Esophagus (tissue), 2 donors: Measurements from ENCODE around the gene BCKDK. TPM values are rescaled to one million over a fixed set of nuclear protein-coding genes. Genes with fewer than 3 reads are reported as not detected.
"Not testable (repeated sequence)": the region's sequence is repeated elsewhere in the genome, so short reads cannot be mapped to it uniquely, and the experiment has no call there.

Source experiments
- H3K27ac ChIP-seq, 2 donors: one replicate each; pipeline ENCODE4 v1.5.1; 2013; ENCODE audit warnings: low read depth in 2 of 2, mild to moderate bottlenecking in 2 of 2, inconsistent platforms in 1 of 2, low read length in 1 of 2, moderate library complexity in 1 of 2
- H3K27me3 ChIP-seq, 2 donors: one replicate each; pipeline ENCODE4 v1.6.1; 2013; ENCODE audit warnings: low read length in 2 of 2, control low read depth in 1 of 2, mild to moderate bottlenecking in 1 of 2; ENCODE audit not compliant: insufficient read depth in 2 of 2, control insufficient read depth in 1 of 2
- H3K36me3 ChIP-seq, 2 donors: one replicate each; pipeline ENCODE4 v1.6.1; 2013; ENCODE audit warnings: low read length in 1 of 2; ENCODE audit not compliant: control insufficient read depth in 2 of 2, insufficient read depth in 2 of 2
- H3K4me1 ChIP-seq, 2 donors: one replicate each; pipeline ENCODE4 v1.6.1; 2013; ENCODE audit warnings: low read length in 1 of 2; ENCODE audit not compliant: control insufficient read depth in 2 of 2, insufficient read depth in 2 of 2
- H3K4me3 ChIP-seq, 2 donors: one replicate each; pipeline ENCODE4 v1.5.1; 2013; ENCODE audit warnings: low read length in 2 of 2, mild to moderate bottlenecking in 2 of 2, low read depth in 1 of 2, moderate library complexity in 1 of 2
- H3K9me3 ChIP-seq, 2 donors: one replicate each; pipeline ENCODE4 v1.6.1; 2013; ENCODE audit warnings: mild to moderate bottlenecking in 2 of 2, low read depth in 1 of 2, low read length in 1 of 2, moderate library complexity in 1 of 2; ENCODE audit not compliant: control insufficient read depth in 2 of 2, insufficient read depth in 1 of 2
- WGBS, 2 donors: extraction: QIAGEN DNeasy Blood & Tissue Kit; methylation state at CpG; one replicate each; pipeline ENCODE4 v1.1.7; 2013; 5-methylcytosine and 5-hydroxymethylcytosine counted together
- polyA plus RNA-seq, 2 donors: library from polyadenylated mRNA; stranded (reverse); fragments of 200-250 nt; gene quantifications; one replicate each; pipeline ENCODE4 v1.2.3, GENCODE V29; 2013
- donor health status: healthy with polysubstance abuse.
- donor health status: Bipolar disorder and iron deficiency.

Gene BCKDK
- polyA plus RNA-seq, 2 donors, result 13.0 to 23.1 TPM

DNA sequence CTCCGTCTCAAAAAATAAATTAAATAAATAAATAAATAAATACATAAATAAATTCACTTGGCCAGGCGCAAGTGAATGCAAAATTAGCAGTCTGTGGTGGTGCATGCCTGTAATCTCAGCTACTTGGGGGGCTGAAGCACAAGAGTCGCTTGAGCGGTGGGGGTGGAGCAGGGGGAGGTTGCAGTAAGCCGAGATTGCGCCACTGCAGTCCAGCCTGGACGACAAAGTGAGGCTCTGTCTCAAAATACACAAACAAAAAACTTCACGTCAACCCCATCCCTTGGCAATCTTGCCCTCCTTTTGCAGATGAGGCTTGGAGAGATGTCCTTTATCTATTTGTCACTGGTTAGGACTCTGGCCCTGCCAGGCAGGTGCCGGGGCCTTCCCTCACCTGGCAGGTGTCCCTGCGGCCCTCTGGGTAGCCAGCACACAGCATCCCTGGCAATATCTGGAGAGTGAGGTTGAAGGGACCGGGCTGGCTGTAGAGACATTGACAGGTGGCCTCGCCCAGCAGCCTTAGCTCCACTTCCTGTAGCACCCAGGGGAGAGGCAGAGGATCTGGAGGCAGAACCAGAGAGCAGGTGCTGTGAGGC is 37.3 kb downstream of the BCKDK start:
- H3K4me1 ChIP-seq, result peaks cover 5 to 21% of the 10 kb centered on the region in 2 donors
- 81% methylated on average over 12 of the region's 12 CpGs for WGBS, 2 donors
- no peak overlapping the region for H3K27ac ChIP-seq
- no peaks in the 10 kb centered on the region for H3K9me3 ChIP-seq
- H3K36me3 ChIP-seq, result no peaks in the 10 kb centered on the region
- H3K27me3 ChIP-seq, result no peaks in the 10 kb centered on the region
- no peak overlapping the region for H3K4me3 ChIP-seq

DNA sequence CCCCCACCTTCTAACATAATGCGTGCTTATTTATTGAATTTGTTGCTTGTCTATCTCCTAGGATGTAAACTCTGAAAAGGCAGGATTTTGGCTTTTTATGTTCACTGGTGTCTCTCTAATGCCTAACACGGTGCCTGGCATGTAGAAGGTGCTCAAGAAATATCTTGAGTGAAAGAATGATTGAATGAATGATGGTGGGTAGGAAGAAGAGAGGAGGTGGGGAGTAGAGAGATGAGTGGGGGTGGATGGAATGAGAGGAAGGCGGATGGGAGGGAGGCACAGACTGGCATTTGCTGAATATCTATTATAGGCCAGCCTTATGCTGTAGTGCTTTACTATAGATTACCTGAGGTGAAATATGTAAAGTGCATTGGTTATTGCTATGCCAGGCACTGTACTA is 39.4 kb downstream of the BCKDK start:
- H3K27me3 ChIP-seq, result no peaks in the 10 kb centered on the region
- no peak overlapping the region for H3K4me3 ChIP-seq
- H3K9me3 ChIP-seq, result no peaks in the 10 kb centered on the region
- peaks cover 4 to 9% of the 10 kb centered on the region in 2 donors for H3K4me1 ChIP-seq
- no peaks in the 10 kb centered on the region for H3K36me3 ChIP-seq
- 91 to 96% methylated on average over 3 of the region's 3 CpGs for WGBS, 2 donors
- no peak overlapping the region for H3K27ac ChIP-seq

DNA sequence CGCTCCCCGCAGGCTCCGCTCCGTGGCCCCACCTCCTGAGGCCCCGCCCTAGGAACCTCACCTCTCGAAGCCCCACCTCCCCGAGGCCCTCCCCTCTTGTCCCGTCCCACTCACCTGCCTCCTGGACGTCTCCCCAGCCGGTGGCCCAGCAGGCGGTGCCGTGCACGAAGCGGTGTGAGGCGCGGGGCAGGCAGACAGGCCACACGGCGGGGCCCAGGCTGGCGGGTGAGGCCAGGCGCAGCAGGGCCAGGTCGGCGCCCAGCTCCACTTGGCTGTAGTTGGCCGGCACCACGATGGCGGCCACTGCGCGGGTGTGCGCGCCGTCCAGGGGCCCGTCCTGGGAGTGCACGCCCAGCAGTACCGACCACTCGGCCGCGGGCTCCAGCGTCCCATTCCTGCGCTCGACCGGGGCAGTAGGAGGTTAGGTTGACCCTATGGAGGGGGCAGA is 40.1 kb downstream of the BCKDK start:
- Histone ChIP-seq H3K4me1 (peaks cover 4% of the 10 kb centered on the region in 2 donors), H3K4me3 (peak overlapping the region; percentile 4 to 28), H3K27me3 (no peaks in the 10 kb centered on the region), H3K9me3 (no peaks in the 10 kb centered on the region), H3K27ac (no peak overlapping the region), H3K36me3 (no peaks in the 10 kb centered on the region)
- 18% methylated on average over 37 to 40 of the region's 40 CpGs for WGBS, 2 donors

DNA sequence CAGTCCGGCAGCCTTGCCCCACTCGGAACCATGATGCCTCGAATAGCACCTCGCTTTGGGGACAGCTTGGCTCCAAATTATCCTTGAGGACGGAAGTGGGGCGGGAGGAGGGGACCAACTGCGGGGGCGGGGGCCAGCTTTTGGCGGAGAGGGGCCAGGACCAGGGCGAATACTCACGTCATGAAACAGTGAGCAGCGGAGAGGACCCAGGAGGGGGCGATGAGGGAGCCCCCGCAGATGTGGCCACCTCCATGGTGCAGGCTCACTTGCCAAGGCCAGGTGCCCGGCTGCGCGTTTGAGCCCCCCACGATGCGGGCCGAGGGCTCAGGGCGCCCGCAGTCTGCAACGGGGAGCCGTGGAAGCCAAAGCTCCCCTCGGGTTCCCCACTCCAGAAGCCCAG is 40.7 kb downstream of the BCKDK start:
- WGBS, 2 donors, result 82 to 84% methylated on average over 23 to 25 of the region's 25 CpGs
- no peaks in the 10 kb centered on the region for H3K27me3 ChIP-seq
- H3K4me3 ChIP-seq, result no peak overlapping the region
- H3K27ac ChIP-seq, result no peak overlapping the region
- no peaks in the 10 kb centered on the region for H3K36me3 ChIP-seq
- peaks cover 4% of the 10 kb centered on the region in 2 donors for H3K4me1 ChIP-seq
- H3K9me3 ChIP-seq, result no peaks in the 10 kb centered on the region

DNA sequence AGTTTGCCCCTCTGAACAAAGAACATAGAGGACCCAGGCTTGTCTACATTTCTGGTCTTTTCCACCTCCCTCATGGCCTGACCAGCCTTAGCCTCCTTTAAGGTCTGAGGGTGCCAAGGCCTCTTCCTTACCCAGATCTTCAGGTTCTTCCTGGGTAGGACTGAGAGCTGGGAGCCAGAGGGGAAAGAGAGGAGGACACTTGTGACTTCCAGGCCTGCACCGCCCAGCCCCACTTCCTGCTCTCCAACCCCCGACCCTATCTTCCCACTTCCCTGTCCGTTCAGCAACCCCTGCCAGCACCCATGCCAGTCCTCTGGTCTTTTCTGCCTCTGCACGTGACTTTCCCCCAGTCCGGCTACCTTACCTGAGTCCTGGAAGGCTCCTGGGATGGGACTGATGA is 41.1 kb downstream of the BCKDK start:
- Histone ChIP-seq H3K4me1 (peaks cover 4% of the 10 kb centered on the region in 2 donors), H3K4me3 (no peak overlapping the region), H3K27ac (no peak overlapping the region), H3K27me3 (no peaks in the 10 kb centered on the region), H3K9me3 (no peaks in the 10 kb centered on the region), H3K36me3 (no peaks in the 10 kb centered on the region)
- 69 to 78% methylated on average over 5 of the region's 5 CpGs for WGBS, 2 donors

DNA sequence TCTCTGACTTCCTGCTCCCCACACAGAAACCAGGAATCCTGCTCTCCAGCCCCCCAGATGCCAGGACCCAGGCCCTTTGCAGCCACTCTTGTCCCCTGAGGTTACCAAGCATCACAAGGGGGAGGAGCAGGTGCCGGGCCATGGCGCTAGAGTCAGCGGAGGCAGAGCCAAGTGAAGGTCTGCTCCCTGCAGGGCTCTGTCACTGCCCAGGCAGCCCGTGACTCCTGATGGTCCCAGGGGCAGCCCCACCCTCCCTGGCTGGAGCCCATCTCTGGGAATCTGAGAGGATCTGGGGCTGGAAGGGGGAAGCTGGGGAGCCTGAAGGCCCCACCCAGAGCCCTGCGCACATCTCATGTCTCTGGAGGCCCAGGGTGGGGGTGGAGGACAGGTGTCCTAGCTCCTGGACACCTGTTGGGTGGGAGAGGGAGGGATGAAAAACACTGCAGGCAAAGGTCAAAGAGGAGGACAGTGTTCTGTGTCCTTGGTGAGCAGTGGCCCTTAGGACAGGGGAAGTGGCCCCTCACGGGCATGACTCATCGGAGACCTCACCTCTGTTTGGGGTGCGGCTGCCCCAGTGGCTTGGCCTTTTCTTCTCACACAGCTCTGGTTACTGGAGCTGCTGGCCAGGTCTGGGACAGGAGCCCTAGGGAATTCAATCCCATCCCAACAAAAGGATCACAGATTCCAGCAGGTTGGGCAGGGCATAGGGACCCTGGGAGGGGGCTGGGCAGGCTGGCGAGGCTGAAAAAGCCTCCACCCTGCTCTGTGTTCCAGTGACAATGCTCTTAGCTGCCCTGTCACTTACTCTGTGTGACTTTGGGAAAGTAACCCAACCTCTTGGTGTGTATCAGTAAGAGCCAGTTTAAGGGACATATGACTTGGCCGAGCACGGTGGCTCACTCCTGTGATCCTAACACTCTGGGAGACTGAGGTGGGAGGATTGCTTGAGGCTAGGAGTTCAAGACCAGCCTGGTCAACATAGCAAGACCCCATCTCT is 42.0 kb downstream of the BCKDK start, which contains the start of gene PRSS36:
Gene PRSS36, minus strand, starts transcription at position 173 of the 997 bp plus-strand sequence. Its CDS starts 31 bp downstream, at position 142.
- no peak within 1 kb of the TSS for H3K27ac ChIP-seq
- no peaks in the 10 kb centered on the region for H3K27me3 ChIP-seq
- no peak within 1 kb of the TSS for H3K4me3 ChIP-seq
- H3K36me3 ChIP-seq, result no peaks in the 10 kb centered on the region
- 79 to 83% methylated on average over 11 of the region's 11 CpGs for WGBS, 2 donors
- no peaks in the 10 kb centered on the region for H3K9me3 ChIP-seq
- H3K4me1 ChIP-seq, result peaks cover 4% of the 10 kb centered on the region in 2 donors

DNA sequence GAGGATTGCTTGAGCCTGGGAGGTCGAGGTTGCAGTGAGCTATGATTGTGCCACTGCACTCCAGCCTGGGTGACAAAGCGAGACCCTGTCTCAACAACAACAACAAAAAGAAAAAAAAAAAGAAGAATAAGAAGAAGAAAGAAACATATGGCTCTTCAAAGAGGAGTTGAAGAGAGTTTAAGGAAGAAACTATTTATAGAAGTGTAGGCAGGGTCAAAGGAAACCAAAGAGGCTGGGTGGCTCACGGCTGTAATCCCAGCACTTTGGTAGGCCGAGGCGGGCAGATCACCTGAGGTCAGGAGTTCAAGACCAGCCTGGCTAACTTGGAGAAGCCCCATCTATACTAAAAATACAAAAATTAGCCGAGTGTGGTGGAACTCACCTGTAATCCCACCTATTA is 42.8 kb downstream of the BCKDK start:
- not testable (repeated sequence) for H3K27me3 ChIP-seq, H3K4me3 ChIP-seq, H3K4me1 ChIP-seq, H3K27ac ChIP-seq, H3K9me3 ChIP-seq, H3K36me3 ChIP-seq
- WGBS, 2 donors, result 86% methylated on average over 6 of the region's 6 CpGs

DNA sequence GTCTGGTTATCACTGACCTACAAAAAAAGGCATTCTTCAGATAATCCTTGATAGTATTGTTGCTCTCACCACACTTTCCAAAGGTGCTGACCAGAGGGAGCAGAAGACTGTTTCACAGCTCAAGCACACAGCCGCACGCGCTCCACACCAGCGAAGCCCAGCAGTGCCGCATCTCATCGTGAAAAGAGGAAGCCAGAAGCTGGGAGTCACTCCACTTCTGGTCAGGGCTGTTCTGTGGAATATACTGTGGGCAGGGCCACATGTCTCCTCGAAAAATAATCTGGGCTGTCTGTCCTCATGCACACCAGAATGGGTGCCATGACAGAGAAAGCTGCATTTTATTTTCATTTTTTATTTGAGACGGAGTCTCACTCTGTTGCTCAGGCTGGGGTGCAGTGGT is 49.0 kb downstream of the BCKDK start:
- H3K27ac ChIP-seq, result no peak overlapping the region
- no peaks in the 10 kb centered on the region for H3K9me3 ChIP-seq
- no peak overlapping the region for H3K4me3 ChIP-seq
- H3K27me3 ChIP-seq, result no peaks in the 10 kb centered on the region
- no peaks in the 10 kb centered on the region for H3K36me3 ChIP-seq
- H3K4me1 ChIP-seq, result no peaks in the 10 kb centered on the region
- 39 to 45% methylated on average over 8 of the region's 8 CpGs for WGBS, 2 donors
